Measurements from ENCODE around the gene GNAZ. TPM values are rescaled to one million over a fixed set of nuclear protein-coding genes. Genes with fewer than 3 reads are reported as not detected.
A peak's percentile ranks its signal among the peaks of the same experiment; 100 is the strongest.

Gene GNAZ
- total and polyA plus RNA-seq, 9 donors: 7.2 to 40.8 (median 15.3) TPM

DNA sequence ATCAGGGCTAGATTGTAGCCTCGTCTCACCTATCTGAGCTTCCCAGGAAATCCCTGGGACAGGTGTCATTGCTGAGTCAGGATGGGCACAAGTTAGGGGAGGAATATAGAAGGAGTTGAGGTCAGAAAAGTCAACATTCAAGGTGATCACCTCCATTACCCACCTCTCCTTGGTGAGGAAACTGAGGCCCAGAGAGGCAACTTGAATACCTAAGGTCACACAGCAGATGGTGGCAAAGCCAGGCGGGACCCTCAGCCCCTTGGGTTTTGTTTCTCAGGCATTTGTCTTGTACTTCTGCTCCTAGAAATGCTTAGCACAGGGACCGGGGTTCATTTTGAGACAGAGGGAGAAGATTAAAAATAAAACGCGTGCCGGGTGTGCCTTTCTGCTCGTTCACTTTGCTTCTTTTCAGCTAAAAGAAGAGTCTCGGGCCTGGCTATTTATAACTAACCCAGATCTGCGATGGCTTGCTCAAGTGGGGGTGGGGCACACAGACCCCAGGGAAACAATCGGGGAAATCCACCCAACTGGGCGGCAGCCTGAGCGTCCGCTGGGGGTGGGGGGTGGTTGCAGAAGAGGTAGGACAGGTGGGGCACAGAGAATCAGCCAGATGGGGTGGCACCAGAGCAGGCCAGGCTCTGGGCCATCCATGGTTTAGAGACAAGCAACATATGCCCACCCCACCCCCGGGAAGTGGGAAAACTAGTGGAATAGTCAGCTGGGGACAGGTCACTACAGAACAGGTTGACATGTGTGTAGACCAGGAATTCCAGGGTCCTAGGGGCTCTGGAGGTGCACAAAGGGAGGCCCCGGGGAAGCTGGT is 3.9 kb upstream of the GNAZ start:
- H3K4me3 ChIP-seq: no peak overlapping the region
- 83 to 86% (median 84%) methylated on average over 15 of the region's 15 CpGs for WGBS, 3 donors
- DNase-seq: peak in 3 of 5 donors; percentile 16 to 33 (median 16)
- no peak overlapping the region for H3K27ac ChIP-seq
- no peaks in the 10 kb centered on the region for H3K36me3 ChIP-seq
- no peaks in the 10 kb centered on the region for H3K27me3 ChIP-seq
- intact Hi-C loops (cut with DNase I): loop anchor here in 1 of 4 donors (5.0 kb wide), 1 partner anchor 1479 kb away; no protein-coding TSS in a partner anchor
- peaks cover 2% of the 10 kb centered on the region for H3K4me1 ChIP-seq (ENCODE audit: insufficient read depth)
- H3K9me3 ChIP-seq: no peaks in the 10 kb centered on the region
- TF ChIP-seq, protein P1, sequence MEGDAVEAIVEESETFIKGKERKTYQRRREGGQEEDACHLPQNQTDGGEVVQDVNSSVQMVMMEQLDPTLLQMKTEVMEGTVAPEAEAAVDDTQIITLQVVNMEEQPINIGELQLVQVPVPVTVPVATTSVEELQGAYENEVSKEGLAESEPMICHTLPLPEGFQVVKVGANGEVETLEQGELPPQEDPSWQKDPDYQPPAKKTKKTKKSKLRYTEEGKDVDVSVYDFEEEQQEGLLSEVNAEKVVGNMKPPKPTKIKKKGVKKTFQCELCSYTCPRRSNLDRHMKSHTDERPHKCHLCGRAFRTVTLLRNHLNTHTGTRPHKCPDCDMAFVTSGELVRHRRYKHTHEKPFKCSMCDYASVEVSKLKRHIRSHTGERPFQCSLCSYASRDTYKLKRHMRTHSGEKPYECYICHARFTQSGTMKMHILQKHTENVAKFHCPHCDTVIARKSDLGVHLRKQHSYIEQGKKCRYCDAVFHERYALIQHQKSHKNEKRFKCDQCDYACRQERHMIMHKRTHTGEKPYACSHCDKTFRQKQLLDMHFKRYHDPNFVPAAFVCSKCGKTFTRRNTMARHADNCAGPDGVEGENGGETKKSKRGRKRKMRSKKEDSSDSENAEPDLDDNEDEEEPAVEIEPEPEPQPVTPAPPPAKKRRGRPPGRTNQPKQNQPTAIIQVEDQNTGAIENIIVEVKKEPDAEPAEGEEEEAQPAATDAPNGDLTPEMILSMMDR (IDR thresholded peaks at IDR 0.05): no peak
- no peak for TF ChIP-seq EP300 (IDR thresholded peaks at IDR 0.05)
- TF ChIP-seq POLR2A (IDR thresholded peaks at IDR 0.05): no peak

DNA sequence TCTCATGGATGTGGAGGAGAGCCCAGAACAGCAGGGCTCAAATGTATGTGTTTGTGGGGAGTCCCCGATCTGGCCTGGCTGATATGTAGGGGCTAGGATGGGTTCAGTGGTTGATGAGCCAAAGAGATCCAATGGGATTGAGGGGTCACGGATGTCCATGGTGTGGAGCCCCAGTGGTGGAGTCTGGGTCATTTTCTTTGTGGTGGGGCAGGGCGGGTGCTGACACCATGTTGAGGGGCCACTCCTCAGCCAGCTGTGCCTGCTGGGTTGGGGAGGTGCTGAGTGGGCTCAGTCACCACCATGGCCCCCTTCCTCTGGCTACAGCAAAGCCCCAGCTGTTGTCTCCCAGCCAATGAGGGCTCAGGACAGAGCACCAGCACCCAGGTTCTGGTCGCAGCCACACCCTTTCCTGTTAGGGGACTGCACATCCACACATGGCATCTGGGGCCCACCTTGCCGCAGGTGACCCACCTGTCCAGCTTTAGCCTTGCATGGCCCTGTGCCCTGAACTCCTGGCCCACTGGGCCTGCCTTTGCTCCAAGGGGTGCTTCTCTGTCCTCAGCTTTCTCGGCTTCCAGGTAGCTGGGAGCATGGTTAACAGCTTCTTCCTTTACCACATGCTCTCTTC is 3.2 kb upstream of the GNAZ start:
- Histone ChIP-seq H3K4me3 (no peak overlapping the region), H3K27ac (no peak overlapping the region), H3K4me1 (ENCODE audit: insufficient read depth) (peaks cover 5% of the 10 kb centered on the region), H3K36me3 (no peaks in the 10 kb centered on the region), H3K9me3 (no peaks in the 10 kb centered on the region), H3K27me3 (no peaks in the 10 kb centered on the region)
- WGBS, 3 donors: 92 to 95% (median 94%) methylated on average over 6 of the region's 6 CpGs
- DNase-seq: peak in 4 of 5 donors; percentile 8 to 24 (median 13)
- no peak for TF ChIP-seq POLR2A (IDR thresholded peaks at IDR 0.05)
- TF ChIP-seq, protein P1 (IDR thresholded peaks at IDR 0.05): no peak
- TF ChIP-seq EP300 (IDR thresholded peaks at IDR 0.05): no peak
- intact Hi-C loops (cut with DNase I): loop anchor here in 1 of 4 donors (5.0 kb wide), 1 partner anchor 1480 kb away; no protein-coding TSS in a partner anchor

DNA sequence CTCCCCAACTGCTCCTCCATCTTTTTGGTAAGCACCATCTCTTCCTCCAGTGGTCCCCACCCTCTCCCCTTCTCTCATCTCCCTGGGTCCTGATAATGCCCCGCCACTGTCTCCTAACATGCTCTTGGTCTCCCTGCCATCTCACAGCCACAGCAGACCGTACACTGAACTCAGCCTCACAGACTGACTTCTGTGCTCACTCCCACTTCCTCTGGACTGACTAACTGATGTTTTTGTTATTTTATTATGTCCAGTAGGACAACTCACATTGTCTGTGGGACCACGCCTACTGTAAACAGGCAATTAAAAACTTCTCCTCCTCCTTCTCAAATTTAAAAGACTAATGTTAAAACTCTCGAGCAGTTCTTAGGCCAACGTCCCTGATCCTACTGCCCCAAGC is 2.6 kb upstream of the GNAZ start:
- DNase-seq: no peak
- H3K27me3 ChIP-seq: no peaks in the 10 kb centered on the region
- H3K9me3 ChIP-seq: no peaks in the 10 kb centered on the region
- no peaks in the 10 kb centered on the region for H3K36me3 ChIP-seq
- no peak overlapping the region for H3K27ac ChIP-seq
- no peak overlapping the region for H3K4me3 ChIP-seq
- peaks cover 5% of the 10 kb centered on the region for H3K4me1 ChIP-seq (ENCODE audit: insufficient read depth)
- WGBS, 3 donors: 70 to 82% (median 75%) methylated on average over 5 of the region's 5 CpGs
- intact Hi-C loops (cut with DNase I): loop anchor here in 1 of 4 donors (5.0 kb wide), 1 partner anchor 1480 kb away; no protein-coding TSS in a partner anchor
- TF ChIP-seq POLR2A (IDR thresholded peaks at IDR 0.05) (no peak), EP300 (IDR thresholded peaks at IDR 0.05) (no peak)
- TF ChIP-seq, protein P1 (IDR thresholded peaks at IDR 0.05): no peak

DNA sequence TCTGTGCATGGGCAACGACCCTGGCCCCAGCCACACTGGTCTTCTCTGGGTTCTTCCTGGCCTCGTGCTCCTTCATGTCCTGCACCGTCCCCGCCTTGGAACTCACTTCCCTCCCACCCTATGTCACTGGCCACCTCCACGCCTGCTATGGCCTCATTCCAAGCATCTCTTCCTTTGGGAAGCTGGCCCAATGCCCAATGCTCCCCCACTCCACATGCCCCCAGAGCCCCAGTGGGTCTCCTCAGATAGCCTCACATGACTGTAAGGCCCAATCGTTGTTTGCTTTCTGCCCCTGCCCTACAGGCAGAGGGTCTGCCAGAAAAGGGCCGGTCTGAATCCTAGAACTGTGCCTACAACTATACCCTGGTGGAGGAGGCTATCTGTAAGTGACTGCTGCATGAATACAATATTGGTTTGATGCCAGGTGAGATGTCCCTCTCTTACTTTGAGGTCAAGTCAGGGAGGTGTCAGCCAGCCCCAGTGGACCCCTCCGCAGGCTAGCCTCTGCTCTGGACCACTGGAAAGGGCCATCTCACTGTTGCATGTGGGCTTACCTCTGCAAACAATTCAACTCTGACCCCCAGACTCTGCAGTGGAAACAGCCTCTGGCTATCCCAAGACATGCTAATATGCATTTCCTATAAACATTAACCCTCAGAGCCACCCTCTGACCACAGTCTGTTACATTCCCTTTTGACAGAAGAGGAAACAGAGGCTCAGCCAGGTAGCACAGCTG is 2.1 kb upstream of the GNAZ start:
- 78 to 87% (median 83%) methylated on average over 8 of the region's 8 CpGs for whole genome bisulfite sequencing, 3 donors
- no peaks in the 10 kb centered on the region for H3K9me3 ChIP-seq
- TF ChIP-seq, protein P1 (IDR thresholded peaks at IDR 0.05): no peak
- TF ChIP-seq POLR2A (IDR thresholded peaks at IDR 0.05) (no peak), EP300 (IDR thresholded peaks at IDR 0.05) (no peak)
- H3K4me1 ChIP-seq (ENCODE audit: insufficient read depth): peaks cover 5% of the 10 kb centered on the region
- no peak overlapping the region for H3K27ac ChIP-seq
- peak in 4 of 5 donors; percentile 8 to 29 (median 22) for DNase-seq
- intact Hi-C loops (cut with DNase I): loop anchor here in 1 of 4 donors (5.0 kb wide), 1 partner anchor 1481 kb away; no protein-coding TSS in a partner anchor
- no peaks in the 10 kb centered on the region for H3K36me3 ChIP-seq
- no peak overlapping the region for H3K4me3 ChIP-seq
- H3K27me3 ChIP-seq: no peaks in the 10 kb centered on the region

Measured in ovary (tissue), 9 donors.